HG02610 (cell line): ENCODE results near the gene MFN2.

Experiments
- ATAC-seq: cut with Tn5 transposase; IDR thresholded peaks from one replicate; pipeline ENCODE4 v1.9.1; 2021; ENCODE audit warnings: mild to moderate bottlenecking, moderate library complexity; ENCODE audit not compliant: unreplicated experiment

The MFN2 gene

DNA sequence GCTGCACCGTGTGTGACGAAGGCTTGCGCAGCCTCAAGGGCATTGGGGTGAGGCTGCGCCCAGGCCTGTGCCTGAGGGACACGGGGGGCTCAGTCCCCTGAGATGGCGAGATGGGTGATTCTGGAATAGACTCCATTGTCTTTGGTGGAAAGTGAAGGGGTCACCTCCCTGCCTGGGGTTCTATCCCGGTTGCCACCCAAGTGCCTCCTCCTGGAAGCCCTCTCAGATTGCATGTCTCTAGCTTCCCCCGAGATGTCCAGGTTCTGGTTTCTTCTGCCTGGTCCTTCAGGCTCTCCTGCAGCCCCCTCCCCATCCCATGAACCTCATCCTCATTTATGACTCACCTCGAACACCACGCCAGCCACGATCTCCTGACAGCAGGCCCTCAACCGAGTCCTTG is 22.3 kb upstream of the MFN2 start:
- ATAC-seq: no peak

DNA sequence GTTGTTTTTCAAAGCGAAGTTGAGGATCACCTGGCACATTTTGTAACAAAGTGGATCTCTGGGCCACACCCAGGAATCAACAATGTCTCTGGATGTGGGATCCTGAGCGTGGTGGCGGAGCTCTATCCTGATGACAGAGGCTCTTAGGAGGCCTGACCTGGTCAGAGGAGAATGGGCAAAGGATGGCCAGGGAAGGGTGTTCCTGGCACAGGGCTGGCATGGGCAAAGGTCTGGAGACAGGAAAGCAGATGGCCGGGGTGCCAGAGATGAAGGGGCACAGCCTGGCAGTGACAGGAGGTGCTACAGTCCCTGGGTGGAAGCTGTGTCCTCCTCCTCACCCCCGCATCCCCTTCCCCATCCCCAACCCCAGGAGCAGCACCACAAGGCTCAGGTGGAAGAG is 20.0 kb upstream of the MFN2 start:
- ATAC-seq: no peak

DNA sequence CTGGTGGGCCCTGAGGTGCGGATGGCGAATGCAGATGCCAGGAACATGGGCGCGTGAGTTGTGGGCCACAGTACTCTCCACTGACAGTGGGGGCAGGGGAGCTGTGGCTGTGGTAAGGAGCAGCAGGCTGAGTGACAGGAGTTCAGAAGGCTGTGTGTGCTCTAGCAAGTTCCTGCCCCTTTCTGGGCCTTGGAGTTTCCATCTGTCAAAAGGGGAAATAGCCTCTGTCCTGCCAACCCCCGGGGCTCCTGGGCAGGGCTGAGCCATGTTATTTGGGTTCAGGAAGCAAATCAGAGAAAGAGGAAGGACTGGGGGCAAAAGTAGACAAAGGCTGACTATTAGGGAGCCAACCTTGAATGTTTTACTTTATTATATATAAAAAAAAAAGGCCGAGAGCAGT is 19.5 kb upstream of the MFN2 start:
- no peak for ATAC-seq

DNA sequence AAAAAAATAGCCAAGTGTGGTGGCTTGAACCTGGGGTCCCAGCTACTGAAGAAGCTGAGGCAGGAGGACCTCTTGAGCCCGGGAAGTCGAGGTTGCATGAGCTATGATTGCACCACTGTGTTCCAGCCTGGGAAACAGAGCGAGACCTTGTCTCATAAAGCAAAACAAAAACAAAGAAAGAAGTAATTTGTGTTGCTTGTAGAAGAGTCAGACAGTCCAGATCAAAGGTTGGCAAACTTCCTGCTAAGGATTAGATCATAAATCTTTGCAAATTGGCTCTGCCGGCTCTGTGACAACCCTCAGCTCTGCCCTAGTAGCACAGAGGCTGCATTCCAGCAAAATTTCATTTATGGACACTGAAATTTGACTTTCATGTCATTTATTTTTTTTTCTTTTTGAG is 19.0 kb upstream of the MFN2 start:
- ATAC-seq: no peak

DNA sequence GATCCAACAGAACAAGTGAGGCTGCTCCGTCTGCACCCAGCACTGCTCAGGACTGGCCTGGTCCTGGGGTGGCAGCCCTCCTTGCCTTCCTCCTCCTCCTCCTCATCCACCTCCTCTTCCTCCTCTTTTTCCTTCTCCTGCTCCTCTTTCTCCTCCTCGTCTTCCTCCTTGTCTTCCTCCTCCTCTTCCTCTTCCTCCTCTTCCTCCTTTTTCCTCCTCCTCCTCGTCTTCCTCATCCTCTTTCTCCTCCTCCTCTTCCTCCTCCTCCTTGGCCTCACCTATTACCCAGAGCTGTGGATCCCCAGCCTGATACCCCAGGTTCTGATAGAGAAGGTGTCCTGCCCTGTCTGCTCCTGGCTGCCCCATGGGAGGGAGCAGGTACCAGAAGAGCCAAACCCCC is 16.6 kb upstream of the MFN2 start:
- ATAC-seq: no peak

DNA sequence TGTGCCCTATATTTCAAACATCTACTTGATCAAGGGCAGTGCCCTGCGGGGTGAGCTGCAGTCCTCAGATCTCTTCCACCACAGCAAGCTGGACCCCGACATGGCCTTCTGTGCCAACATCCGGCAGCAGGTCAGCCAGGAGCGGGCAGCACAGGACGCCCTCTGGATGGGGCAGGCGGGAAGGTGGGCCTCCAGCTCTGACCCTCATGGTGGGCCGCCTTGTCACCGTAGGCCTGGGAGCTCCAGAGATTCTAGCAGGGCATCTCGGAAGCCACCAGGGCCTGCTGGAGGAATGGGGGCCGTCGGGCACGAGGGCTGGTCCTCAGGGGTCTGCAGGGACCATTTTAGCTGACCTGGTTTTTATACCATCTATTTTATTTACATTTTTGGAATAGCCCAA is 15.6 kb upstream of the MFN2 start:
- ATAC-seq: no peak

DNA sequence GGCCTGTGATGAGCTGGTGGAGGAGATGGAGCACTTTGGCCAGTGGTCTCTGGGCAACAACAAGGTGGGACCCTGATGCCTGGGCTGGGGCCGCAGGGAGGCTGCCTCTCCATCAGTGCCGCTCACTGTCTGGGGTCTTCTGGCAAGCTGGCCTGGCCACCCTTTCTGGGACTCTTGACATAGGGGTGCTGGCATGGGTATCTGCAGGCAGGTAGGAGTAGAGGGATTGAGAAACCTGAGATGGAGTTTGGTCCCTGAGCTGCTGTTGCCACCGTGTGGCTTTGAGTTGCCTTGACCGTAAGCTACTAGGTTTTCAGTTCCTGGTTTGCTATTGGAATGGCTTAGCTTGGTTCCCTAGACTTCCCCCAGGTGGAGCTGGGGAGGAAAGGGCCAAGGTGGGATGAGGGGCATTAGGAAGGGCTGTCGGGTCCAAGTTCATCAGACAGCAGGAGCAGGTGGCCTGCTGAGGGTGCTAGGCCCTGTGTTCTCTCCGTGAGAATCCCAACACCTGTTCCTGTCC is 13.2 kb upstream of the MFN2 start:
- ATAC-seq: no peak

DNA sequence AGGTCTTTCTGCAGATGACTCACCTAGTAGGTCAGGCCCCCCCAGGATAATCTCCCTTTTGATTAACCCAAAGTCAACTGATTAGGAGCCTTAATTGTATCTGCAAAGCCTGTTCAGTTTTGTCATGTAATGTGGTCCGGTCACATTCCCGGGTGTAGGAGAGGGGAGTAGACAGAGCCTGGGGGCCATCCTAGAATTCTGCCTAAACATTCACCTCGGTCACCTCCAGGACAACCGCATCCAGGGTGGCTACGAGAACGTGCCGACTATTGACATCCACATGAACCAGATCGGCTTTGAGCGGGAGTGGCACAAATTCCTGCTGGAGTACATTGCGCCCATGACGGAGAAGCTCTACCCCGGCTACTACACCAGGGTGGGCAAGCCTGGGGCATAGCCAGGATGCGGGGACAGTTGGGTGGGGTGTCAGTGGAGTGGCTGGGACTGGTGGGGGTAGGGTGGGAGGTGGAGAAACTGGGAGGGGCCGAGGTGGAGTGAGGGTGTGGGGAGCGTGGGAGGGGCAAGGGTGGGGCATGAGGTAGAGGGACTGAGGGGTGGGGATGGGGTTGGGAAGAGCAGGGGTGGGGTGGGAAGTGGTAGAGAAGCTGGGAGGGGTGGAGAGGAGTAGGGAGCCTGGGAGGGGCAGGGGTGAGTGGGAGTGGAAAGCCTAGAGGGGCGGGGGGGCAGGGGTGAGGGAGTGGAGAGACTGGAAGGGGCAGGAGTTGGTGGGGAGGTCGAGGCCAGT is 9.6 kb upstream of the MFN2 start:
- no peak for ATAC-seq

DNA sequence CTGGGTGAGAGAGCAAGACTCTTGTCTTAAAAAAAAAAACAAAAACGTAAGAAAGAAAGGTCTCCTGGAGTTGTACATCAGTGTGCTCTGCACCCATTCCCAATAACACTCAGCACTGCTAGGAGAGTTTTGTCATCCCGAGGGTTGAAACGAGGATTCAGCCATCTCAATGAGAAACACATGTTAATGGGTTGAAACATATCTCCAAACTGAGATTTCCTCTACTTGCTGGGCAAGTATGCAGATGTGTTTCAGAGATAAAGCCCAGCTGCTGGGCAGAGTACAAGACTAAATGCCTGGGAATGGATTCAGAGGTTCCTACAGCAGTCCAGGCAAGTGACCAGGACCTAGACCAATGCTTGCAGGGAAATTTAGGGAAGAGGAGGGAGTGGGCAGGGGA is 2.6 kb upstream of the MFN2 start:
- no peak for ATAC-seq

DNA sequence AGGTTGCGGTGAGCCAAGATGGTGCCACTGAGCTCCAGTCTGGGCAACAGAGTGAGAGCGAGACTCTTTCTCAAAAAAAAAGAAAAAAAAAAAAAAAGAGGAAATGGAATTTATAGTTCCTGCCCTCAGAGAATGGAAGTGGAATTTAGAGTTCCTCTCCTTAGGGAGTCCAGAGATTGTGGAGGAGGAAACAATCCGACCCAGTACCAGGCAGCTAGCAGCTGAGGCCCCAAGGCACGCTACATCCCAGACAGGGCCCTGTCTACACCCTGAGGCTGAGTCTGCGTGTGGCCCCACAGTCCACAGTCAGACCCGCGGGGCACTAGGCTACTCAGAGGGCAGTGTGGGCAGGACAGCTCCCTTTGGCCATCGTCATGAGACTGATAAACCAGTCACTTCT is 1.9 kb upstream of the MFN2 start:
- ATAC-seq: no peak

DNA sequence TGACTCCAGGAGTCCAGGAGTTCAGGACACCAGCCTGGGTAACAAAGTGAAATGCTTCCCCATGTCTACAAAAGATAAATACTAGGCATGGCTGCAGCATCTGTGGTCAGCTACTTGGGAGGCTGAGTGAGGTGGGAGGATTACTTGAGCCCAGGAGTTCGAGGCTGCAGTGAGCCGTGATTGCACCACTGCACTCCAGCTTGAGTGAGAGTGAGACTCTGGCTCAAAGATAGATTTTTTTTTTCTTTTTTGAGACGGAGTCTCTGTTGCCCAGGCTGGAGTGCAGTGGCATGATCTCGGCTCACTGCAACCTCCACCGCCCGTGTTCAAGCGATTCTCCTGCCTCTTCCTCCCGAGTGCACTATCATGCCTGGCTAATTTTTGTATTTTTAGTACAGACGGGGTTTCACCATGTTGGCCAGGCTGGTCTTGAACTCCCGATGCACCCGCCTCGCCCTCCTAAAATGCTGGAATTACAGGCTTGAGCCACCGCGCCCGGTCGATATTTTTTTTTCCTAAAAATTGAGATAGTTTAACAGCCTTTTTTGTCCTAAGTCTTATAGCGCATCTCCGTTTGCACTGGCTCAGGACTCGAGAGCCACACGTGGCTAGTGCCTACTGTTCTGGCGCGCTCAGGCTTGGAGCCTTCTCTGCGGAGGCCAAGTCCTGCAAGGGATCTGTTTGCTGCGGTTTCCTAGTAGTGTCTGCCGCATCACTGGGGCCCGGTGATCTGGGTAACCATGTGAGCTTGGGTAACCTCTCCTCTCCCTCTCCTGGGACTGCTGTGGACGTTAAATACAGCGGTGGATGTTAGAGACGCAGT is 1.0 kb upstream of the MFN2 start:
- ATAC-seq: no peak

DNA sequence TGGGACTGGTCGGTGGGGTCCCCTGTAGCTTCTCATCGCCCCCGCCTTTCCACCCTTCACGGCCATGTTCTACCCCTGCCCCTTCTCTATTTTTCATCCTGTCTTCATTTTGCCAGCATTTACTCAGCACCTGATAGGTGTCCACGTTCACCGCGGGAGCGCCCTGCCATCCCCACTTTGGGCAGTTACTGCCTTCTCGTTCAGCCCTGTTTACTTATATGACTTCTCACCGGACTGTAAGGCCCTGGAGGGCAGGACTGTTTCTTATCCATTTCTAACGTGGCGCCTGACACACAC is 380 bp downstream of the MFN2 start:
- ATAC-seq: no peak

DNA sequence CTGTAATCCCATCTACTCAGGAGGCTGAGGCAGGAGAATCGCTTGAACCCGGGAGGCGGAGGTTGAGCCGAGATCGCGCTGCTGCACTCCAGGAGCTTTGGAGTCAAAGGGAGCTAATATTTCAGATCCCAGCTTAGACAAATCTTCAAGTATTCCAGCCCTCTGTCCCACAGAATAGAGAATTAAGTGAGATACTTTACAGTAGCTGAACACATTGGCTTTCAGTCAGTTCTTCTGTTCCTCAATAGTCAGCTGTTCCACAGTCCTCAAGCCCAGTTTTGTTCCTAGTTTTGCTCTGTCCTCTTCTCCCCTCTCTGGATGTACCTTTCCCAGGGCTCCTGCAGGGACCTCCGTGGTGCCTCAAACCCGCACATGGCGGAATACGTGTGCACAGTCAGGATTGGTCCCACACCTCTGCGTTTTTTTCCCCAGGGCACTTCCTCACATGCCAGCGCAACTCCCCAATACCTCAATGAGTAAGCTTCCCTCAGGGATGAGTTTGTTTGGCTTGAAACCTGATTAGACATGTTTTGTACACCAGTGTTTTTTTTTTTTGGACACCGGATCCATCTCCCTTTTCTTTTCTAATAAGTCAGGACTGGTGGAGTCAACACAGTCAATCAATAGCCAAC is 1.2 kb downstream of the MFN2 start:
- no peak for ATAC-seq

DNA sequence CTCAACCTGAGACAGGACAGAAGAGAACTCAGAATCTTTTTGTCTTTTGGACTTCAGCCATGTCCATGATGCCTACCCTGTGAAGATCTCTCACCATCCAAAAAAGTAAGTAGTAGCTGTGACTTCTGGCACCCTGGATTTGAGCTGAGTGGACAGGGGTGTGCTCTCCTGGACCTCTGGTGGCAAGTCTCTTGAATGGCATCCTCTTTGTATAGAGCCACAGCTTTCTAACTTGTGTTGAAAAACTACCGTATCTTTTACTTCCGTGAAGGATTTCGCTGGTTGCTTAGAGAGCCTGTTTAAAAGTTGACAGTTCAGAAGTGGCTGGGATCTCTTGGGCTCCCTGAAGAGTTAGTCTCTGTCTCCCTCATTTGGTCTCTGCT is 1.8 kb downstream of the MFN2 start:
- no peak for ATAC-seq

DNA sequence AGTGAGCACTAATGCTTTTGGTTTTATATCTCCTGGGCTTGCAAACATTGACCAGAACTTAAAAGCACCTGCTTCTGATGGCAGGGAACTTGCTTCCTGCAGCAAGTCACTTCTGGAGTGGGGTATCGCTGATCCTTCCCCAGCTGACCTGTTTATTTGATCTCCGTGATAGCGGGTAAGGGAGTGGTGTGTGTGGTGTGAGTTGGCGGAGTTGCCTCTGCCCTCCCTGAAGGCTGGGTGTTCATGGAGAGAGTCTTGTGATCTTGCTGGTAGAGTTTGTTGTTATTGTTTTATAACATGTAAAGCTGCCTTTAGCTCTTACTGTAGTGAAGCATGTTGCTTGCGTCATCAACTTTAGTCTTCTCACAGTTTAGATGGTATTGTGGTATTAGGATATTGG is 3.9 kb downstream of the MFN2 start:
- ATAC-seq: no peak

DNA sequence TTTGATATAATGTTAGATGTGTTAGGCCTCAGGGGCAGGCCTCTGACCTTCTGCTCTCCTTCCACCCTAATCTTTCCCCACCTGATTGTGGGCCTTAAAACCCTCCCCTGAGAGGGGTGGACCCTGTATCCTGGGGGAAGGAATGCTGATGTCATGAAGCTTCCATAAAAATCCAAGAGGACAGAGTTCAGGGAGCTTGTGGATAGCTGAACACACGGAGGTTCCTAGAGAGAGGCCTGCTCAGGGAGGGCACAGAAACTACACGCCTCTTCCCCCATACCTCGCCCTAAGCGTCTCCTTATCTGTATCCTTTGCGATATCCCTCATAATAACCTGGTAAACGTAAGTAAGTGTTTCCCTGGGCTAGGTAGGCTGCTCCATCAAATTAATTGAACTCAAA is 4.3 kb downstream of the MFN2 start:
- no peak for ATAC-seq

DNA sequence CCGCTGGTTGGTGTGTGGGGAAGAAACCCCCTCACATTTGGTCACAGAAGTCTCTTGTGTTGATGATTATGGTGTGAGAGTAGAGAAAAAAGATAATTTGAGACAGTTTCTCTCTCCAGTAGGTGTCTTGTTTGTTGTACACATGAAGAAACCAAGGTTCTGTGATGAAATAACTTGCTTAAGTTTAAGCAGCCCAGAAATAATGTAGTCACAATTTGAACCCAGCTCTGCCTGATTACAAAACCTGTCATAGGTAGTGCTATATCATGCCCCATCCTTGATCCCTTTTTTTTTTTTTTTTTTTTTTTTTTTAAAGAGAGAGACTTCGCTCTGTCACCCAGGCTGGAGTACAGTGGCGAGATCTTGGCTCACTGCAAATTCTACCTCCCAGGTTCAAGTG is 4.9 kb downstream of the MFN2 start:
- ATAC-seq: no peak

DNA sequence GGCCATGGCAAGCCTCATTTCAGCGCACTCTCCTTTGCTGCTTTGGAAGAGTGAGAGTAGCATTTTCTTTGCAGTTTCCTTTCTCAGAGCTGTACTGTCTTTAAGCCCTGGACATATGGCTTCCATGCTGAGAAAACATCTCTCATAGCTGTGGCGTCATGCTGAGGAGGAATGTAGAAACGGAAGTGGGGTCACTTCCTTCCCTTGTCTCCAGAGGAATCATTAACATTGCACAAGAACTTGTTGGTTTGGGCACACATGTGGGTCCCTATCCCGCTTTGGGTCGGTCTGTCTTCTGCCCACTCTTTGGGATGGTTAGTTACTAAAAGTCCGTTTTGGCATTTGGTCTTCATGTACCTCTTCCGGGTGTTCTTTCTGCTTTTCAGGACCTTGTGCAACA is 5.6 kb downstream of the MFN2 start:
- ATAC-seq: no peak

DNA sequence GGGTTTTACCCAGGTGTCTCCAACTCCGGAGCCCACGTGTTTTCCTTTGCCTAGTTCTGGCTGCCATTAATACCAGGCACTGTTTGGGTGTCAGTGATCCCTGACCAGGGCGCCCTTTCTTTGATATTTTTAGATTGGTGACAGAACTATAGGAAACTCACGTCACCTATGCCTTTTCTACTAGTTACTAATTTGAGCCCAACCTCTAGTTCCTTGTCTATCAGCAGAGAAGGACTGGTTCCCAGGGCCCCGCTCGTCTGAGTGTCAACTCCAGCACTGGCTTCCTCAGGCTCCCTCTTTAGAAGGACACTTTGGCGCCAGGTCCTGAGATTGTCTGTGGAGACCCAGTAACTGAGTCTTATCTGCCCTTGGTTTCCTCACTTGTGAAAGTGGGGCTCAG is 9.4 kb downstream of the MFN2 start:
- ATAC-seq: no peak

DNA sequence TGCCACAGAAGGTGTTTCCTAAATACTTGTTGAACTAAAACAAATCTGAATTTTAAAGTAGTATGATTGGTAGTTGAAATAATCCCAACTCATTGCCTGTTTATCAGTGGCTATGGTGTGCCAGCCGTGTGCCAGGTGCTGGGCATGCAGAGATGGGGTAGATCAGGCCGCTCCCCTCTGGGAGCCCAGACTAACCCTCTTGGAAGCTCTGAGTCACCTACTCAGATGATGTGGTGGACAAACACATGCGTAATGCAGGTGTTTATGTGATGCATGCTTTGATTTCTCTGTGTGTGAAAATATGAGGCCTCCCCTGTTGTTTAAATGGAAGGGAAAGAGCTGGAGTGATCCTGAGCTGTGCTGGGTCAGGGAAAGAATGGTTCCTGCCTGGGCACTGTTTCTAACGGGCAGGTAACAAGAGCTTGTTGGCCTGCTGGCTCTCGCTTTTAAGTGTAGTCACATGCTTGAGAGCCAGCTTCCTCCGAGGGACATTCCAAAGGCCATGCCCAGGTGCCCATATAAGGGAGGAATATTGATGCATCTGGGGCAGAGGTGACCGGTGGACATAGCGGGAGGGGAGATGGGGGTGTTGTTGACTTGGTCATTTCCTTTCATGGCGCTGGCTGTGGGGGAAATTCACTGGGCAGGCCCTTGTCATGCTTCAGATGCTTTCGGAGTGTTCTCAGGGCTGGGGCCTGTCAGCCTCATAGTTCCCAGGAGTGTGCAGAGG is 10.2 kb downstream of the MFN2 start:
- ATAC-seq: no peak

DNA sequence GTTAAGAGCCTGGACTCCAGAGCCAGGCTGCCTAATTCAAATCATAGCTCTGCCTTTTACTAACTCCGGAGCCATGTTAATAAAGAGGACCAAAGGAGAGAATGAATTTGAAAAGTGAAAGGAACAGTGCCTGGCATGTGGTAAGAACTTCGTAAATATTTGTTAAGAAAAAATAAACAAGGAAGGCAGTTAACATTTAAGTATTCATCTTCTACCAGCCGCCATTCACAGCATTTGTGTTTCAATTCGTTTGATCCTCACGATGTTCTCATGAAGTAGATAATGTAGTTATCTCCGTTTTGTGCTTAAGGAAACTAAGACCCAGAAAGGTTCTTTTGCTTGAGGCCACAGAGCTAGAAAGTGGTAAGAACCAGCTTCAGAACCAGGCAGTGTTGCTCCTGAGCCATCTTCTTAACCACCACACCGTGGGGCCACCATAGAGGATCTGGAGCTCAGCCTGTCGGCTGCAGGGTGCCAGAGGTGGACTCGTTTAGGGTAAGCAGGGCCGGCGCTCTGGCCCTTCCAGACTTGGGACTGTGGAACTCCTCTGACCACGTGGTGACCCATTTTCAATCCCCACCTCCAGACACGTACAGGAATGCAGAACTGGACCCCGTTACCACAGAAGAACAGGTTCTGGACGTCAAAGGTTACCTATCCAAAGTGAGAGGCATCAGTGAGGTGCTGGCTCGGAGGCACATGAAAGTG is 11.9 kb downstream of the MFN2 start:
- ATAC-seq: no peak
